SH-SY5Y (cell line): ENCODE results near the gene SLCO1C1.

ENCODE experiments used
- GATA2 ChIP-seq: IDR thresholded peaks from 2 replicates; pipeline ENCODE4 v1.6.1; 2011; ENCODE audit warnings: mild to moderate bottlenecking, low read depth, low read length
- GATA3 ChIP-seq: IDR thresholded peaks from 2 replicates; pipeline ENCODE4 v1.6.1; 2011; ENCODE audit warnings: low read depth, mild to moderate bottlenecking, low read length, moderate library complexity

SLCO1C1 gene

GRCh38 chr12:20748198-20748597, 53.1 kb downstream of the SLCO1C1 start:
- TF ChIP-seq GATA2 (no peak), GATA3 (no peak)

- TF ChIP-seq GATA3: no peak
- no peak for TF ChIP-seq GATA2
Observed at GRCh38 chr12:20751046-20751445, 55.9 kb downstream of the SLCO1C1 start.

- TF ChIP-seq GATA3: no peak
- no peak for TF ChIP-seq GATA2
Observed at GRCh38 chr12:20777420-20777819, 82.3 kb downstream of the SLCO1C1 start.

- TF ChIP-seq GATA2 (no peak), GATA3 (no peak)
Observed at GRCh38 chr12:20778969-20779368, 83.8 kb downstream of the SLCO1C1 start.

- no peak for TF ChIP-seq GATA3
Observed at GRCh38 chr12:20792971-20793370, 97.8 kb downstream of the SLCO1C1 start.

GRCh38 chr12:20798554-20798953, 103.4 kb downstream of the SLCO1C1 start:
- TF ChIP-seq GATA2 (no peak), GATA3 (no peak)

GRCh38 chr12:20800160-20800559, 105.0 kb downstream of the SLCO1C1 start:
- no peak for TF ChIP-seq GATA2
- TF ChIP-seq GATA3: no peak

GRCh38 chr12:20801035-20801434, 105.9 kb downstream of the SLCO1C1 start:
- TF ChIP-seq GATA3: no peak
- no peak for TF ChIP-seq GATA2
